ENCODE measurements around the gene CPHXL2.

CPHXL2 gene

DNA sequence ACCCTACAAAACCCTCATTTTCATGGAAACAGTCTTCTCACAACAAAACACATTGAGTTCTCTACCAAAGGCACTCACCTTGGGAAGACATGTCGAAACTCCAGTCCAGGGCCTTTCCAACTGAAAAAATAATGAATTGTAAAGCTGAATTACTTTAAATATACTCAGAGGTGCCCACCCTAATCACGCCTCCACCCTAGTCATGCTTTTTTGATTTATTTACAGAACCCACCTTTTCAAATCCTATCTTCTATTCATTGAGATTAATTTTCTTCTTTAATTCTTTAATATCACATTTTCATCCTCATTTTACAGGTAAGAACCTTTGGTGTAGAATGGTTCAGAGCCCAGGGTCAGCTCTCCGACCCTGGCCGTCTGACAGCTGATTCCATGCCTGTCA, at the start of gene CPHXL2:
Gene CPHXL2, minus strand, starts transcription at position 101 of the 400 bp plus-strand sequence. Its CDS starts 10 bp downstream, at position 91.
- TF ChIP-seq, protein P1, sequence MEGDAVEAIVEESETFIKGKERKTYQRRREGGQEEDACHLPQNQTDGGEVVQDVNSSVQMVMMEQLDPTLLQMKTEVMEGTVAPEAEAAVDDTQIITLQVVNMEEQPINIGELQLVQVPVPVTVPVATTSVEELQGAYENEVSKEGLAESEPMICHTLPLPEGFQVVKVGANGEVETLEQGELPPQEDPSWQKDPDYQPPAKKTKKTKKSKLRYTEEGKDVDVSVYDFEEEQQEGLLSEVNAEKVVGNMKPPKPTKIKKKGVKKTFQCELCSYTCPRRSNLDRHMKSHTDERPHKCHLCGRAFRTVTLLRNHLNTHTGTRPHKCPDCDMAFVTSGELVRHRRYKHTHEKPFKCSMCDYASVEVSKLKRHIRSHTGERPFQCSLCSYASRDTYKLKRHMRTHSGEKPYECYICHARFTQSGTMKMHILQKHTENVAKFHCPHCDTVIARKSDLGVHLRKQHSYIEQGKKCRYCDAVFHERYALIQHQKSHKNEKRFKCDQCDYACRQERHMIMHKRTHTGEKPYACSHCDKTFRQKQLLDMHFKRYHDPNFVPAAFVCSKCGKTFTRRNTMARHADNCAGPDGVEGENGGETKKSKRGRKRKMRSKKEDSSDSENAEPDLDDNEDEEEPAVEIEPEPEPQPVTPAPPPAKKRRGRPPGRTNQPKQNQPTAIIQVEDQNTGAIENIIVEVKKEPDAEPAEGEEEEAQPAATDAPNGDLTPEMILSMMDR (IDR thresholded peaks at IDR 0.05; ENCODE audit: extremely low read depth, missing control alignments): no peak
- DNase-seq (ENCODE audit: low spot score): no peak

DNA sequence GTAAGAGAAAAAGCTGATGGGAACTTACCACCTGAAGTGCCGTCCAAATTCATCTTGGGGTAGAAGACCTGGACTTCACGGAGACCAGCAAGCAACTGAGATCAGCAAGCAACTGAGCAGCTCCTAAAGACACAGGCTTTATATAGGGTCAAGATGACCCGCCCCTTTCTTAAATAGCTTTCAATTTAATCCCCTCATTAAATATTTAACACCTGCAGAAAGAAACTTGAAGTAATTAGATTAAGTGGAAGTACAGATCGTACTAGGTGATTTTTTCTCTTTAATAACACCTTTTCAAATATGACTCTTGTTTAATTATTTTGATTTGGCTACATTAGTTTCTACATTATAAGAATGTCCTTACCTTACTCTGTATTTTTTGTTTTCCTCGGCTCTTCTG, 49.6 kb upstream of the CPHXL2 start, which contains the start of gene CPHXL:
Gene CPHXL, minus strand, starts transcription at position 101 of the 400 bp plus-strand sequence. Its CDS starts 48 bp downstream, at position 53.
- no peak for DNase-seq (ENCODE audit: low spot score)
- TF ChIP-seq, protein P1 (IDR thresholded peaks at IDR 0.05; ENCODE audit: extremely low read depth, missing control alignments): no peak

DNA sequence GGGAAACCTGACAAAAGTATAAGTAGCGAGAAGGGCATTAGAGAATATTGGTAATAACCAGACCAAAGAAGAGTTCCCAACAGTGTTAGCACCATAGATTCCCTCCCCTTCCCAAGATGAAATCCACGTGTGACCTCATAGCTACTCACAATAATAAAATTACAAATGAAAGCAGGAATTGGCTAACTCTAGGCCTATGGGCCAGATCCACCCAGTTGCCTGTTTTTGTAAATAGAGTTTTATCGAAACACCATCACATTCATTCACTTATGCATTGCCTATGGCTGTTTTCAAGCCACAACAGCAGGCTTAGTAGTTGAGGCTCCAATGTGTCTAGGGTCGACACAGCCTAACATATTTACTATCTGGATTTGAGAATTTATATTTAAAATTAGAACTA, 41.6 kb upstream of the CPHXL2 start:
- TF ChIP-seq, protein P1 (IDR thresholded peaks at IDR 0.05; ENCODE audit: extremely low read depth, missing control alignments): no peak
- no peak for DNase-seq (ENCODE audit: low spot score)

DNA sequence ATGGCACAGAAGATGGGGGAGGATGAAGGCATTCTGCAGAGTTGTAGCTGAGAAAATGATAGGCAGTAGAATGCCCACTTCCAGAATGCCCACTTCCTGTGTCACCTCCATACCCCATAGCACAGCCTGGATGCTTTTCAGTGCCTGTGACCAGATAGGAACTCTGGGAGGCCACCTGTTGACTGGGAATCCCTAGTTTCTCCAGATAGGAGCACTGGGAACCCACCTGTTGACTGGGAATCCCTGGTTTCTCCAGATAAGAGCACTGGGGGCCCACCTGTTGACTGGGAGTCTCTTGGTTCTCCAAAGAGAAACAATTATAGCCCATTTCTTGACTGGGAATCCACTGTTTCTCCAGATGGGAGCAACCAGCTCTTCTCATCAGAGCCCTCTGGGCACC, 37.9 kb upstream of the CPHXL2 start:
- TF ChIP-seq, protein P1 (IDR thresholded peaks at IDR 0.05; ENCODE audit: extremely low read depth, missing control alignments): no peak
- no peak for DNase-seq (ENCODE audit: low spot score)

DNA sequence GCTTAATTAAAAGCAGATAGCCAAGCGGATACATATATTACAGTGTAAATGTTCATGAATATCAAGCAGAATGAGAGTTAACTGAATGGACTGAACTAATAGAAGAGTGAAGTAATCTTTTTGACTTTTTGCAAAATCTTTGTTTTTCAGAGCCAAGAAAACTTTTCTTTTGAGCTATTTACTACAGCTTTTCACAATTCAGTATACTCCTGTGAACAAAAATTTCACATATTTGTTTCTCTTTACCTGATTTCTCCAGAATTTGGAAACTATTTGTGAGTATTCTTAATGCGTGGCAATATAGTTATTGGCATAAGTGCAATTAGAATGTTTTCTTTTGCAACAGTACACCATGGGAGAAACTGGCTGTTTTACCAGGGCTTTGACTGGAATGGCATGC, 33.5 kb upstream of the CPHXL2 start:
- TF ChIP-seq, protein P1 (IDR thresholded peaks at IDR 0.05; ENCODE audit: extremely low read depth, missing control alignments): no peak
- DNase-seq (ENCODE audit: low spot score): no peak

DNA sequence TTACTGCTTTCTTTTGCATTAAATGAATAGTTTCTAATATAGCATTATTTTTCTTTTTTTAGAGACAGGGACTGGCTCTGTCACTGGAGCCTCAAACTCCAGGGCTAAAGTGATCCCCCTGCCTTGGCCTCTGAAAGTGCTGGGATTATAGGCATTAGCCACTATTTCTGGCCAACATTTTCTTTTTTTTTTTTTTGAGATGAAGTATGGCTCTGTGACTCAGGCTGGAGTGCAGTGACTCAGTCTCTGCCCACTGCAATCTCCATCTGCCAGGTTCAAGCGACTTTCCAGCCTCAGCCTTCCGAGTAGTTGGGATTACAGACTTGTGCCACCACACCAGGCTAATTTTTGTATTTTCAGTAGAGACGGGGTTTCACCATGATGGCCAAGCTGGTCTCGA, 26.5 kb upstream of the CPHXL2 start:
- TF ChIP-seq, protein P1 (IDR thresholded peaks at IDR 0.05; ENCODE audit: extremely low read depth, missing control alignments): no peak
- DNase-seq (ENCODE audit: low spot score): no peak

DNA sequence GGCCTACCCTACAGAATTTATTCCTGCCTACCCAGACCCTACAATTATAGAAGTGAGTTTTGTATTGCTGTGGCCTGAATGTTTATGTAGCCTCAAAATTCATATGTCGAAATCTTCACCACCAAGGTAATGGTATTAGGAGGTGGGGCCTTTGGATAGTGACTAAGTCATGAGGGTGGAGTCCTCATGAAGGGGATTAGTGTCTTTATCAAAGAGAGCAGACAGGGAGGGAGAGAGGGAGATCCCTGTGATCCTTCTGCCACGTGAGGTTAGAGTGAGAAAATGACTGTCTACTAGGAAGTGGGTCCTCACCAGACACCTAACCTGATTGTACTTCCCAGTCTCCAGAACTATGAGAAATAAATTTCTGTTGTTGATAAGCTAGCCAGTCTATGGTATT, 25.4 kb upstream of the CPHXL2 start:
- TF ChIP-seq, protein P1 (IDR thresholded peaks at IDR 0.05; ENCODE audit: extremely low read depth, missing control alignments): no peak

More for the DNA sequence above, 25.4 kb upstream of the CPHXL2 start:
- DNase-seq (ENCODE audit: low spot score): no peak
